Hepatocyte (in vitro differentiated cells): ENCODE measurements around the gene PID1. TPM values are rescaled to one million over a fixed set of nuclear protein-coding genes. Genes with fewer than 3 reads are reported as not detected.

ENCODE experiments used
- DNase-seq: peaks from one replicate; pipeline ENCODE4 v3.0.0-alpha.2; 2016; ENCODE audit warnings: low spot score
- H2AFZ ChIP-seq: fragments of 200-600 bp; sonication (generic); 2 replicates; pipeline ENCODE4 v1.6.0; 2016; ENCODE audit warnings: antibody characterized with exemption, mild to moderate bottlenecking
- H3K27ac ChIP-seq: fragments of 200-600 bp; sonication (generic); 2 replicates; pipeline ENCODE4 v1.5.1; 2016; ENCODE audit warnings: mild to moderate bottlenecking
- H3K27me3 ChIP-seq: fragments of 200-600 bp; sonication (generic); 2 replicates; pipeline ENCODE4 v1.6.1; 2016
- H3K36me3 ChIP-seq: fragments of 200-600 bp; sonication (generic); replicated peaks from 2 replicates; pipeline ENCODE4 v1.5.1; 2016; ENCODE audit warnings: low read depth; ENCODE audit not compliant: insufficient read depth
- H3K4me1 ChIP-seq: fragments of 200-600 bp; sonication (generic); 2 replicates; pipeline ENCODE4 v1.5.1; 2016; ENCODE audit warnings: mild to moderate bottlenecking, moderate library complexity; ENCODE audit not compliant: insufficient read depth
- H3K4me2 ChIP-seq: fragments of 200-600 bp; sonication (generic); 2 replicates; pipeline ENCODE4 v1.6.0; 2016
- H3K4me3 ChIP-seq: fragments of 200-600 bp; sonication (generic); 2 replicates; pipeline ENCODE4 v1.5.1; 2016; ENCODE audit warnings: mild to moderate bottlenecking
- H3K79me2 ChIP-seq: fragments of 200-600 bp; sonication (generic); 2 replicates; pipeline ENCODE4 v1.6.0; 2017; ENCODE audit warnings: mild to moderate bottlenecking
- H3K9me2 ChIP-seq: fragments of 200-600 bp; sonication (generic); replicated peaks from 2 replicates; pipeline ENCODE4 v1.6.0; 2017; ENCODE audit warnings: mild to moderate bottlenecking; ENCODE audit not compliant: insufficient read depth
- H3K9me3 ChIP-seq: fragments of 200-600 bp; sonication (generic); 2 replicates; pipeline ENCODE4 v1.5.1; 2016; ENCODE audit warnings: low read depth, mild to moderate bottlenecking
- H4K20me1 ChIP-seq: fragments of 200-600 bp; sonication (generic); 2 replicates; pipeline ENCODE4 v1.6.0; 2016; ENCODE audit warnings: mild to moderate bottlenecking; ENCODE audit not compliant: insufficient read depth, poor library complexity, severe bottlenecking
- EZH2 ChIP-seq: fragments of 200-600 bp; sonication (generic); IDR thresholded peaks from 2 replicates; pipeline ENCODE4 v1.6.1; 2016; ENCODE audit warnings: antibody characterized with exemption, mild to moderate bottlenecking, borderline replicate concordance
- EZH2phosphoT487 ChIP-seq: fragments of 200-600 bp; sonication (generic); IDR thresholded peaks from one replicate; pipeline ENCODE4 v1.6.1; 2018; ENCODE audit warnings: antibody characterized with exemption, mild to moderate bottlenecking, low read depth, moderate library complexity; ENCODE audit not compliant: unreplicated experiment, severe bottlenecking
- WGBS: methylation state at CpG from one replicate; pipeline ENCODE4 v1.1.6; 2016; ENCODE audit warnings: low lambda C conversion rate; ENCODE audit errors: missing lambda C conversion rate; 5-methylcytosine and 5-hydroxymethylcytosine counted together
- polyA plus RNA-seq: library from polyadenylated mRNA; unstranded; fragments of >200 nt; fragmentation: Nextera tagmentation; extraction: Ambion mirVana; gene quantifications from 2 replicates; pipeline ENCODE4 v1.2.1, GENCODE V29; 2016
- total RNA-seq: library from RNA; depleted of rRNA; stranded (reverse); fragments of >200 nt; gene quantifications from 2 replicates; pipeline ENCODE4 v1.2.3, GENCODE V29; 2014
- TF ChIP-seq, protein P1 (sequence below): fragments of 200-600 bp; sonication (generic); IDR thresholded peaks from 2 replicates; pipeline ENCODE4 v1.5.1; 2016; ENCODE audit warnings: antibody characterized with exemption, mild to moderate bottlenecking; ENCODE audit not compliant: poor library complexity

Gene PID1
- total and polyA plus RNA-seq, 2 experiments from 2014 or later = 26.7 to 31.1 TPM

DNA sequence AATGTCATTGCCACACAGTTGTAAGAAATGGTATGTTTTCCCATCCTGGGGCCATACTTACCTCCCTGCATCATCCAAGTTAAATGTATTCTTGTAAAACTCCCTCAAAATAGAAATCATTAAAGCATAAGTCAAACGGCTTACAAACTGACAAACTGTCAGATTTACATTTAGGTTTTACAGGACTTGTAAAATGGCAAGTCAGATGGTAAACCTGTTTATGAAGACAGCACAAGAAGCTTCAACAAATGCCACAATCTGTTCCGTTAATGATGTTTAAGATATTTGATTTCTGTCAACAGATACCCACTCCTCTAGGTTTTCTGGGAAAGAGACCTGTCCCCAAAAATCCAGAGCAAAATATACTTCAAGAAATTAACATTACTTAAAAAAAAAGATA, 197.2 kb downstream of the PID1 start:
- Histone ChIP-seq H3K4me1 (no peaks in the 10 kb centered on the region), H3K79me2 (no peaks in the 10 kb centered on the region), H3K9me3 (no peaks in the 10 kb centered on the region), H3K9me2 (no peaks in the 10 kb centered on the region), H3K4me3 (no peak overlapping the region), H4K20me1 (no peaks in the 10 kb centered on the region), H3K4me2 (no peak overlapping the region), H3K27me3 (no peaks in the 10 kb centered on the region), H3K36me3 (no peaks in the 10 kb centered on the region), H3K27ac (no peak overlapping the region), H2AFZ (no peak overlapping the region)
- WGBS = 57% methylated on average over 2 of the region's 2 CpGs
- TF ChIP-seq, protein P1, sequence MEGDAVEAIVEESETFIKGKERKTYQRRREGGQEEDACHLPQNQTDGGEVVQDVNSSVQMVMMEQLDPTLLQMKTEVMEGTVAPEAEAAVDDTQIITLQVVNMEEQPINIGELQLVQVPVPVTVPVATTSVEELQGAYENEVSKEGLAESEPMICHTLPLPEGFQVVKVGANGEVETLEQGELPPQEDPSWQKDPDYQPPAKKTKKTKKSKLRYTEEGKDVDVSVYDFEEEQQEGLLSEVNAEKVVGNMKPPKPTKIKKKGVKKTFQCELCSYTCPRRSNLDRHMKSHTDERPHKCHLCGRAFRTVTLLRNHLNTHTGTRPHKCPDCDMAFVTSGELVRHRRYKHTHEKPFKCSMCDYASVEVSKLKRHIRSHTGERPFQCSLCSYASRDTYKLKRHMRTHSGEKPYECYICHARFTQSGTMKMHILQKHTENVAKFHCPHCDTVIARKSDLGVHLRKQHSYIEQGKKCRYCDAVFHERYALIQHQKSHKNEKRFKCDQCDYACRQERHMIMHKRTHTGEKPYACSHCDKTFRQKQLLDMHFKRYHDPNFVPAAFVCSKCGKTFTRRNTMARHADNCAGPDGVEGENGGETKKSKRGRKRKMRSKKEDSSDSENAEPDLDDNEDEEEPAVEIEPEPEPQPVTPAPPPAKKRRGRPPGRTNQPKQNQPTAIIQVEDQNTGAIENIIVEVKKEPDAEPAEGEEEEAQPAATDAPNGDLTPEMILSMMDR = no peak
- TF ChIP-seq EZH2phosphoT487 (no peak), EZH2 (no peak)
- no peak for DNase-seq

- H4K20me1 ChIP-seq = no peaks in the 10 kb centered on the region
- H2AFZ ChIP-seq = no peak overlapping the region
- H3K27me3 ChIP-seq = no peaks in the 10 kb centered on the region
- H3K36me3 ChIP-seq = no peaks in the 10 kb centered on the region
- no peak overlapping the region for H3K27ac ChIP-seq
- H3K4me2 ChIP-seq = no peak overlapping the region
- no peaks in the 10 kb centered on the region for H3K4me1 ChIP-seq
- H3K9me3 ChIP-seq = no peaks in the 10 kb centered on the region
- DNase-seq = no peak
- no peak overlapping the region for H3K4me3 ChIP-seq
- no peaks in the 10 kb centered on the region for H3K9me2 ChIP-seq
- H3K79me2 ChIP-seq = no peaks in the 10 kb centered on the region
- 90% methylated on average over 5 of the region's 5 CpGs for WGBS
- TF ChIP-seq EZH2 = no peak
- no peak for TF ChIP-seq EZH2phosphoT487
- TF ChIP-seq, protein P1 = no peak
These were observed 199.7 kb downstream of the PID1 start for GRCh38 chr2:229071292-229071976.

GRCh38 chr2:229066121-229066715, 204.9 kb downstream of the PID1 start:
- Histone ChIP-seq H3K27me3 (no peaks in the 10 kb centered on the region), H3K79me2 (peaks cover 3% of the 10 kb centered on the region), H3K9me3 (no peaks in the 10 kb centered on the region), H2AFZ (no peak overlapping the region), H3K27ac (no peak overlapping the region), H3K36me3 (no peaks in the 10 kb centered on the region), H3K4me3 (no peak overlapping the region), H4K20me1 (no peaks in the 10 kb centered on the region), H3K4me2 (no peak overlapping the region), H3K4me1 (no peaks in the 10 kb centered on the region), H3K9me2 (no peaks in the 10 kb centered on the region)
- WGBS = 91% methylated on average over 4 of the region's 4 CpGs
- TF ChIP-seq EZH2 (no peak), EZH2phosphoT487 (no peak)
- TF ChIP-seq, protein P1 = no peak
- DNase-seq = no peak
